Activated naive CD4-positive, alpha-beta T cell treated with anti-CD3 and anti-CD28 coated beads, Interleukin-2, amount 50 U/mL, for 16 hours (primary cell): ENCODE measurements around the gene VOPP1.
A peak's percentile ranks its signal among the peaks of the same experiment; 100 is the strongest.
"Not testable (repeated sequence)": the region's sequence is repeated elsewhere in the genome, so short reads cannot be mapped to it uniquely, and the experiment has no call there.

Source experiments
- DNase-seq: peaks from one replicate; pipeline ENCODE4 v3.0.0-alpha.2; 2020

Gene VOPP1

DNA sequence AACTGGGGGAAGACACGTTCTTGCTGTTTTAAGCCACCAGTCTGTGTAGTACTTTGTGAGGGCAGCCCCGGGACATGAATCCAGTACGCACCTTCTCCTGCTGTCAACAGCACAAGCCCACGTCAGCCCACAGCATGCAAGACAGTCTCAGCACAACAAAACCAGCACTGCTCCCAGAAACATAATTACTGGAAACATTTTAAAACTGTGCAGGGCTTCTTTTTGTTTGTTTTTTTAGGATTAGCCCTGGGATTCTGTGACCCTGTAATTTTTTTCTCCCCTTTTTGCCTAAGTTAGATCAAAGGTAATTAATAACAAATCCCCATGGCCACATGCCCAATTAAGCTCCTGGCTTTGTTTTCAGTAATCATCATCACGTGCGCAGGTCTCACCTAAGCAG is 87.5 kb downstream of the VOPP1 start:
- no peak for DNase-seq

DNA sequence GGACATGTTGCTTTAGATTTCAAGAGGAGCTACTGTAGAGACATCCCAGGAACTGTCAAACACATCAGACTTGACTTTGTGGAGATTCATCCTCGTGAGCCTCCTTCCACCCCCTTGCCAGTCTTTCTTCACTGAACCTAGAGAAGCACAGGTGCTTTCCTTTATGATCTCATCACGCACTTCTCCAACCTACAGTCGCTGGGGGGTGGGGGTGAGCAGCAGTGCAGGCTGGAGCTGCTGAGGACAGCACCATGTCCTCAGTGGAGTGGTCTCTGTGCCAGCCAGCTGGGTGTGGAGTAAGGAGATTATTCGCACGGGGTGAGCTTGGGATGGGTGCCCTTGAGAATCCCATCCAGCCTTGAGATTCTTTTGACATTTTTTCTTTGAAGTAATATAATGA is 88.1 kb downstream of the VOPP1 start:
- DNase-seq: peak; percentile 31

DNA sequence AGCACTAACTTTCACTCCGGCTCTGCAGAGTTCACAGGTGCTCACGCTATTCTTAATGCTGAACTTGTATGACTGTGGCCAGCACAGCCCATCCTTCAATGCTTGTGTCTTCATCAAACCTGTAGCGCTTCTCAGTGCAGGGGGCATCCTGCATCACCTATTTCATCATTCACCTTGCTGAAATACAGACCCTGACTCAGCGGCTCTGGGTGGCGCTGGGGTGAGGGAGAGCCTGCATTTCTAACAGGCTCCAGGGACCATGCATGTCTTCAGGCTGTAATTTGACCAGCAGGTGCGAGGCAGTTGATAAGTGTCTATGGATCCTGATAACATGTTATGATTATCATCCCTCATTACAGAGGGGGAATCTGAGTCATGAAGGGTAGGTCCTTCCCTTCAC is 89.3 kb downstream of the VOPP1 start:
- no peak for DNase-seq

DNA sequence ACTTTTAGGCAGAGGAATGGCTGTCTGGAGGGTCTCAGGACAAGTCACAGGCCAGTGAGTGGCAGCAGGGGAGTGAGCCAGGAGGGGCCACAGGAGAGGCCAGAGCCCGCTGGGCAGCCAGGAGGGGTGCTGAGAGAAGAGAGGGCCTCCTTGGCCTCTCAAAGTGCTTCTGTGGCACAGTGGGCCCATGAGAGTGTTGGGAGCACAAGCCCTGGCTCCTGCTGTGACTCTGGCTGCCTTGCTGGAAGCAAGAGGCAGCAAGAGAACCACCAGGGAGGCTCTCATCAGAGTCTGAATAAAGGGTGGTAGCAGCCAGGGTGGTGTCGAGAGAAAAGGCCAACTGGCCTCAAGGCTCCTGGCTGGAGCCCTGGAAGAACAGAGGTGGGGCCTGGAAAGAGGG is 91.1 kb downstream of the VOPP1 start:
- no peak for DNase-seq

DNA sequence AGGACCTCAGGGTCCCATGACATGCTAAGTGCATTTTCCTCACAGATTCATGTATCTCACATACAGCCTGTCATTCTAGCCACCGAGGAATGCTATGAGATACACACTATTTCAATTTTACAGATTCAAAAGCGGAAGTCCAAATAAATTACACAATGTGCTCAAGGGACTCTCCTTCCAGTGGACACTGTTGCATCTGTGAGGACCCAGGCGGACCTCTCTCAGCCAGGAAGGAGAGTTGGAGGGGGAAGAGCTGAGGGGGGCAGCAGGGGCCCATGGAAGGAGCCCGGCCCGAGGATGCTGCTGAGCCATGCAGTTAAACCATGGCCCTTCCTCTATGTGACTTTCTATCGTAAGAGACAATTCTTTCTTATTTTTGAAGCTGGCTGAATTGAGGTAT is 93.6 kb downstream of the VOPP1 start:
- DNase-seq: no peak

DNA sequence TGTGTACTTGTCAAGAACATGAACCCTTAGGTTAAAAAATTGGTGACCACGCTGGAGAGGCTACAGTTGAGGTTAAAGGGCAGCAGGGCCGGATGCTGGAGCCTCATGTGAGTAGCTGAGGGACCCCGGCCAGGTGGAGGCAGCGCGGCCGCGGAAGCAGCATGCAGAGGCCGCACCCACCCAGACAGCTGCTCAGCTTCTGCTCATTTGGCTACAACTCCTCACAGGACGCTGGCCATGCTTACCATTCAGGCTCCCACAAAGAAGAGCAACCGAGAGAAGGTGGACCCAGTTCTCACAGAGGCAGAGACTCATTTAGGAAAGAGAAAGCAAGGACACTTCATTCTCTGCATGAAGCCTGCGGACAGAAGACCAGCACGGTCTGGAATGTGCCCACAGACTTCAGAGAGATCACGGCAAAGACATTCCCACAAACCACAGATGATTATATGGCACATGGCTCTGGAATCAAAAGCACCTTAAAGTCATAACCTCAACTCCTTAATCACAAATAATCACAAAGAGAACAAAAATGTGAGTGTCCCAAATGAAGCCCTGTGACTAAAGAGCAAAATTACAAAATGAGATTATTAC is 94.4 kb downstream of the VOPP1 start:
- DNase-seq: no peak

DNA sequence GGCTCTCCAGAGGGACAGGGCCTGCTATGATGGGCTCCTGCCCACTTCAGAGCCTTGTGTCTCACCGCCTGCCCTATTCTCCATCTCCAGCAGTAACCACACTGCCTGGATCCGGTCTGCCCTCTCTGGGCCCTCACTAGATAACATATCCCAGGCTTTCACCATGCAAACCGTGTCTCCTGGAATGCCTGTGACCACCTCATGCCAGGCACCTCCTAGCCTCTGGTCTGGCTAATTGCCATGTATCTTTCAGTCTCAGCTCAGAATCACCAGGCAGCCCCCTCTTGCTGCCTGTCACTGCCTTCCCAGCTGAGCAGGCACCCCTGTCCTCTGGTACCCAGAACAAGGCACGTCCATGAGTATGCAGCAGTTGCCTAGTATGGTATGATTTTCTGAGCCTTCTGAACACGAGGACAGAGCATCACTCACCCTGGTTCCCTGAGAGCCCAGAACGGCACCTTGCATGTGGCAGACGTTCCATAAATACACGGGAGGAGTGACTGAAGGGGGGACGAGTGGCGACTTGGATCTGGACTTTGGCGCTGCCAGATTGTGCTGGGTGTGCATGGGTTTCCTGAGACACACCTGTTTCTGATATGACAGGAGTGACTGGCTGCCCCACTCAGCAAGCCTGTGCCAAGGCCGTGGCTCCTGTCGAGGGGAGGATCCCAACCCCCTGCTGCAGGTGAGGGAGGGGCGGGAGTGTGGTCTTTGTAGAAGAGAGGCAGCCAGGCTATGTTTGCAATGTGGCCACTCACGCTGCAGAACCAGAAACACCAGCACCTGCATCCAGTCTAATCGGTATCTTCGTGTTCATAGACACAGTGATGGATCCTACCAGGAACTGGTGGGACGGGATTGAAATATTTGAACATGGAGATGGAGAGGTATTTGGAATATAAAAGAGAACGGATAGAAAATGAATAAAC is 95.2 kb downstream of the VOPP1 start:
- no peak for DNase-seq

DNA sequence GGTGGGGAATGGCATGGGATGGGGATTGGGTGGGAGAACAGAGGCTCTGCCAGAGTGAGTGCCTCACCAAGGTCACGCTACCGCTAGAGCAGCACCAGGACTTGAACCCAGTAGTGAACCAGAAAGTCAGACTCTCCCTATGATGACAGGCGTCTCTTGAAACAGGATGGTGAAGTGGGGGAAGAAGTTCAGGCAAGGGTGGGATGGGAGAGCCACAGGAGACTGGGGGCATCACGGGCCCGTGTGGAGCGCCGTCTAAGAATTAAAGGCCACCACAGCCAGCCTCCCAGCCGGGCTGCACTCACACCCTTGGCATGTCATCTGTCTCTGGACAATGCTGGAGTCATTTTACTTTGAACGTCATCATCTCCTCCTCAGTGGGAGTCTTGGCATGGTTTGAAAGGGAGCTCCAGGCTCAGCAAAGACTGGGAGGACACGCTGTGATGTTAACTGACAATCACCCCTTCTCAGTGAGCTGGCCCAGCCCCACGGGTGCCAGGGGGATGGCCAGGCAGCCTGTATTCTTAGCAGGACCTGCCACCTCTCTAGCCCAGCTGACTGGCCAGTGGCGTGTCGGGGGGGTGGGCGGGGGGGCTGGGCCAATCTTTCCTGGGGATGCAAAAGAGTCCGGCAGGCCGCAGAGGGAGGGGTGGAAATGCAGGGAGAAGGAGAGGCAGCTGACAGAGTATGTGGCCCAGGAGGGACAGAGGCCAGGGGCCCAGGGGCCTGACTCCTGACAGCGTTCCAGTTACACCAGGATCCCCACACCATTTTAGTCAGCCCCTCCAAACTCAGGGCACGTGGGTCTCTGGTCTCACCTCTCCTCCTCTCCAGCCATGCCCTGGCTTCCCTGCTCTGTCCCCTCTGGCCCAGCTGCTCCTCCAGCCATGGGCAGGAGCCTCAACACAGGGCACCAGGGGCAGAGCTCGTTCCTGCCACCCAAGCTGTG is 96.2 kb downstream of the VOPP1 start:
- DNase-seq: no peak

DNA sequence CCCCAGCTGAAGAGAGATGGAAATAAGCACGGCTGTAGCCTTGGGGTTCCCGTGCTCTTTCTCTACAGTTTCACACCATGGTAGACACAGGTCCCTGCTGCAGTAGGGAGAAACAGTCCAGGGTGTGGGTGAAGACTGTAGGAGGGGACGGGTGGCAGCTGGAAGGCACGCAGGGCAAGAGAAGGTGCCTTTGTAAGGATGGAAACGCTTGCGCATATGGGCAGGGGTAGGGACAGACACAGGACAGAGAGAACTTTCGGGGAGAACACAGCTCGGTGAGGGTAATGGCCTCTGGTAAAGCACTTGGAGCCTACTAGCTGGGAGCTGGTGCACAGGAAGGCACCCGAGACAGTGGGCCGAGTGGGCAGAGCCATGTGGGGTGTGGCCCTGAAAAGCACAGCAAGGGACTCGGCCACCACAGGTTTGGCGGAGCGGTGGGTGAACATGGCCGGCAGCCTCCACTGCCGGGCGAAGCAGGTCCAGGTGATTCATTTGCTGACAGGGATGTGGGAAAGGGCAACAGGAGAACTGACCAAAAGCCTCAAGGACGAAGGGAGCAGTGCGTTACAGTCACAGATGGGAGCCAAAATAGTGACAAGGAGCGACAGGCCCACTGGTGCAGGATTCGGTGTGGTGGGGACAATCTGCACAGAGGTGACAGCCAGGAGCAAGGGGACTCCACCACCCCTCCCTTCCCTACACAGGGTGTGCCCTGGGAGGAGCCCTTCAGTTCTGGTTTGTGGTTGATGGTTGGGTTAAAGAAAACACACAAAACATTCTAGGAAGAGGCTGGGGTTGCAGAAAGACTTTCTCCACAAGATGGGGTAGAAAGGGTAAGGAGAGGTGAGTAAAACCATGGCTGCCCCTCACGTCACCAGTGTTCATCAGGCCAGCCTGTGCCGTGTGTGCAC is 97.1 kb downstream of the VOPP1 start:
- DNase-seq: no peak

DNA sequence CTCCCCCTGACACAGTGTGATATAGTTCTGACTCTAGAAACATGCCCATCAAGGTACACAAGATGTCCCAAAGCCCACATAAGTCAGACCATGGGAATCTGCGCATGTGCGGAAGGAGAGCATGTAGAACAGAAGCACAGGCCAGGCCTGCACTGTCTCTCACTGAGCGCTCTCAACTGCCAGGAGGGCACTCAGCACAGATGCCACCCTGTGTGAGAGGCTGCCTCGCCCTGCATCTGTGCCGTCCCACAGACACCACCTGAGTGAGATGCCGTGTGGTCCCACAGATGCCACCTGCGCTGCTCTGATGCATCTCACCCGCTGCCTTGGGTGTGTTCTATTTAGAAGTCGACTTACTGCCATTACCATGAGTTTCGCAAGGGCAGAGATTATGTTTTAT is 98.4 kb downstream of the VOPP1 start:
- DNase-seq: no peak

DNA sequence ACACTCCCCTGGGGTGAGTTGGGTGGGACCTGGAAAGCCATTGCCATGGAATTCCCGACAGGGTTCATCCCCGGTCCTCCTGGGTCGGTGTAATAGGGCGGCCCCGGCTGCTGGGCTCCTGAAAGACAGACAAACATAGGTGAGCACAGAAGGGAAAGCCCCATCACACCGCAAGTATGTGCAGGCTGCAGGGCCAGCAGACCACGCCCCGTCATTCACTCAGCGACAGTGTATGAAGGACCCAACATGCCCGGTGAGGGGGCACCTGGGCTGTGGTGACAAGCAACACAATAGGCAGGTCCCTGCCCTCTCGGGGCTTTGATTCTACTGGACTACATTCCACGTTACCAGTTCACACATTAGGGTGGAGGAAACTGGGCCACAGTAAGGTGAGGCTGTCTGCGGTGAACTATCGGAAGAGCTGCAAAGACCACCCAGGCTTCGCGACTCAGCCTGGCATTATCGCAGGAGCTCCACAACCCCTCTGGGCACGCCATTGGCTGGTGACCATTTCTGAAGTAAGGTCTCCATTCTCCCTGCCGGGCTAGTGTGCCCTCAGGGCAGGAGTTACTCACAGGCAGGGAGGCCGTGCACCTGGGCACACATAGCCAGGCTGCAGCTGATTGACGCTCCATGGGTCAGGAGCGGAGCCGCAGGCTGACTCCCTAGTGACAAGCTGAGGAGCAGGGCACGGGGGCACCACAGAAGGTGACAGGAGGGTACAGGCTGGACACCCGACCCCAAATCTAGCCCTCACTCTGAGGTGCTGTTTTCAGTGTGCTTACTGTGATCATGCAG is 99.2 kb downstream of the VOPP1 start:
- no peak for DNase-seq

DNA sequence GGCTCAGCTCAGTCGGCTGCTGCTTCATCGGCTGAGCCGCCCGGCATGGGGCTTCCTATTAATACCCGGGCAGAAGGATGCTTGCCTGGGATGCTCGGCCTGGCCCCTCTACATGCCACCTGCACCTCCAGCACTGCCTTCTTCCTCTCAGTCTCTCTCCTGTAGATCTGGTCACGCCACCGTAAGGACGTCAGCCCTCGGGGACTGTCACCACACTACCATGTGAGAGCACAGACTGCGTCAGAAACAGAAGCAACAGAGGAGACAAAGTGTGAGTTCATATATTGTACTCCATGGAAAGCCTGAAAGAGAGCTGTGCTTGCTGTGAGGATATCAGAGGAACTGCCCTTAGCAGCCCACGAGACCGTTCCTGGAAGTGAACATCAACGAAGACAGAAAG is 99.9 kb downstream of the VOPP1 start:
- not testable (repeated sequence) for DNase-seq

DNA sequence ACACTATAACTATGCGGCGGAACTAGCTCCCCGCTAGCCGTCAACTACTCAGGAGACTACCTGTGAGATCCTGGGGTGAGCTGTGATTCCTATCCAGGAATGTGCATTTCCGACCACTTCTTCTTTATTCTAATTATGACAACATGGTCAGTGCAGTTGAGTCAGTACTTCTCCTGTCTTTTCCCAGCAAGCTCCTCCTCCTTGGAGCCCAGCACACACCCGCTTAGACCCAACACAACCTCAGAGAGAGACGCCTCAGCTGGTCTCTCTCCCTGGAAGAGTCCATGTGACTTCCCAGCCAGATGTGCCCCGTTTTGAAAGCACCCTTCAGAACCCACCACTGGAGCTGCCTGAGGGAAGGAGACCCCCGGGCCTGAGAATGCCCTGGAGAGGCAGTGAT is 100.7 kb downstream of the VOPP1 start:
- DNase-seq: not testable (repeated sequence)

DNA sequence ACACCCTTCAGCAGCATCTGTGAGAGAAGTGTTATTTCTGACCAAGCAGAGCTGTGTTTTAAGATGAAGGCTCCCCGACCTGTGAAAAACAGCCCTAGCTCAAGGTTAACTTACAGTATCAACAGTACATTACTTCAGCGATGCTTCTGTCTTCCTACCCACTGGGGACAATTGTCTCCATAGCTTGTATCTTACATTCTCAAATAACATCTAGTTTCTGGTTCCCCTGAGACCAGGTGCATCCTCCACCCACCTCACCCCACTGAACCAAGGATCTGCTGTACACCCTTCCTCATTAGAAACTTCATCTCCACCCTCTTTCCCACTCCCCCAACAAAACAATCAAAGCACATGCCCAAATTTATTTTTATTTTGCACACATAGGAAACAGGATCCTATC is 102.0 kb downstream of the VOPP1 start:
- DNase-seq: no peak

DNA sequence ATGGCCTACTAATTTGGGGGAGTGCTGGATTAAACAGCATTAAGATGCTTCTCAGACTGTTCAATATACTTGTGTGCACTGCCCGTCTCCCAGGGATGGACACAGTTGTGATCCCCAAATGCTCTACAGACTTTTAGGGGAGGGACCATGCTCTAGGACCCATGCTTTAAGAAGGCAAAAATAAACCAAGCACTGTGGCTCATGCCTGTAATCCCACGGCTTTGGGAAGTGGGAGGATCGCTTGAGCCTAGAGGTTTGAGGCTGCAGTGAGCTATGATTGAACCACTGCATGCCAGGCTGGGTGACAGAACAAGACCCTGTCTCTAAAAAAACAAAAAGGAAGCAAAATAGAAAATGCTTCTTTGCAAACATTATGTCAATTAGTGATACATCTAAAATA is 102.6 kb downstream of the VOPP1 start:
- DNase-seq: no peak

DNA sequence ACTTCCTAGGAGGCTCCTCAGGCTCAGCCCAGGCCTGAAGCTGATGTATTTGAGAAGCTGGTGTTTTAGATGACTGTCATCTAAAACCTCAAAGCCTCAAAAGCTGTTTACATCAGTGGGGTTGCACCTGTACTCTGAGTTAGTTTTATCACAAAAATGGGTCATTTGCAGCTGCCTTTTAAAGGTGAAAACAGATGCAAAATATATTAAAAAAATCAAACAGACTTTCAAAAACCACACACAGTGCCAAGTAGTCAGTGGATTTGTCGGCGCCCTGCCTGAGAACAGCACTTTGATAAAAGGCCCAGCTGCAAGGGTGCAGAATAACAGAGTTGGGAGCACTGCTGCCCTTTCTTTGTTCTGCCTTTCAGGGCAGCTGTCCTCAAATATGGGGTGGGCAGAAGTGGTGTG is 103.0 kb downstream of the VOPP1 start:
- no peak for DNase-seq

DNA sequence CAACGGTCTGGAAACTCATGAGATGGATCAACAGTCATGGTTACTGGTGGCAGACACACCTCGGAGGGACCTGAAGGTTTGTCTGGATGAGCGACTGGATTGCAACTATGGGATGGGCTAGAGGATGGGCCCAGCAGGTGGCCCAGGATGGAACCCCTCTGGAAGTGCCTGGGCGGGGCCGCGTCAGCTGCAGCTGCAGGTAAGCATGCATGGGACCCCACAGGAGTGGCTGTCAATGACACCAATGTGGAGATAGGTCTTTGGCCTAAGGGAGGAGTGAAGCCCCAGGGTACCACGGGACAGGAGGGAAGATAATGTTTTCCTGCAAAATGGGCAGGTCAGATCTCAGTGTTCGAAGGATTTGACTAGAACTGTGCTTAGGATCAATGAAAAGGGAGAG is 103.8 kb downstream of the VOPP1 start:
- no peak for DNase-seq

DNA sequence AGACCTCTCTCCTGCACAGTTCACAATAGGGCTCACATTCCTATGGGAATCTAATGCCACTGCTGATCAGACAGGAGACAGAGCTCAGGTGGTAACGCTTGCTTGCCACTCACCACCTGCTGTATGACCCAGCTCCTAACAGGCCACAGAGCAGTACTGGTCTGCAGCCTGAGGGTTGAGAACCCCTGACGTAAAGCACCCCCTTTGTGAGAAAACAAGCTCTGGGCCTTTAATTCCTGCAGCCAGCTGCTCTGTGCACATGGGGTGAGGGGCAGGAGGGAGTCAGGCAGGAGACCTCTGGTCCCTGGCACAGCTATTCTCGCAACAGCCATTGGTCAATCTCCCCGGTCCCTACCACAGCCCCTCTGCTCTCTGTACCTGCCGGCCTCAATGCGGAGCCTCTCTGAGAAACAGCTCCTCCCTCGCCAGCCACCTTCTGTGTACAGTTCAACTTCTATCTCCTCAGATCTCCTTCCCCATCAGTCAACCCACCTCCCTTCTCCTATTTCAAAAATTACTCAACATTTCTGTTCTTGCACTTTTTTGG is 105.2 kb downstream of the VOPP1 start:
- no peak for DNase-seq

DNA sequence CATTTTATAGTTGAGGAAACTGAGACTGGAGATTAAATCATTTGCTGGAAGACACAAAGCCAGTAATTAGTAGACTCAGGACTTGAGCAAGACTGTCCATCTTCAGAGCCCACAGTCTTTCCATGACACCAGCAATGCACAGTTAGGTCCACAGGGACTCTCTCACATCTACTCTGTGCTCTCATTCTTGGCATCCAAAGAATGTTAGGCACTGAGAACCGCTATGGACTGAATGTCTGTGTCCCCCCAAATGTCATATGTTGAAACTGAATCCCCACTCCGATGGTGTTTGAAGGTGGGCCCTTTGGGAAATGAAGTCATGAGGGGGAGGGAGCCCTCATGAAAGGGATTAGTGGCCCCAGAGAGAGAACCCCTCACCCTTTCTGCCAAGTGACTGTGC is 106.6 kb downstream of the VOPP1 start:
- DNase-seq: no peak

DNA sequence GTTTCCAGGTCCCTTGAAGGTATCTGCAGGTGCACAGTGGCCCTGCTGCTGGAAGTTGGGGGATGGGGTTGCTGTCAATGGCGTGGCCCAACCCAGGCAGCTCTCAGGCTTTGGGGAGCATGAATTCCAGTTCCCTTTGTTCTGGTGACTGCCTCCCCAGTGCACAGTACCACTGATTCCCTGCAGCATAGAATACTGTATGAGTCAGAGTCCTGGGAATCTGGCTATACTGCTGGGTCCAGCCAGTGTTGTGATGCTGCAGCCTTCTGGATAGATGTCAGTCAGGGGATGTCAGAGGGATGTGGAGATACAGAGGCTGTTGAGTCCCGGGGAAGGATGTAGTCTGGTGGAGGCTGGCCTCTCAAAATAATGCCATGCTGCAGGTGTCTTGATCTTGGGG is 107.9 kb downstream of the VOPP1 start:
- DNase-seq: no peak

DNA sequence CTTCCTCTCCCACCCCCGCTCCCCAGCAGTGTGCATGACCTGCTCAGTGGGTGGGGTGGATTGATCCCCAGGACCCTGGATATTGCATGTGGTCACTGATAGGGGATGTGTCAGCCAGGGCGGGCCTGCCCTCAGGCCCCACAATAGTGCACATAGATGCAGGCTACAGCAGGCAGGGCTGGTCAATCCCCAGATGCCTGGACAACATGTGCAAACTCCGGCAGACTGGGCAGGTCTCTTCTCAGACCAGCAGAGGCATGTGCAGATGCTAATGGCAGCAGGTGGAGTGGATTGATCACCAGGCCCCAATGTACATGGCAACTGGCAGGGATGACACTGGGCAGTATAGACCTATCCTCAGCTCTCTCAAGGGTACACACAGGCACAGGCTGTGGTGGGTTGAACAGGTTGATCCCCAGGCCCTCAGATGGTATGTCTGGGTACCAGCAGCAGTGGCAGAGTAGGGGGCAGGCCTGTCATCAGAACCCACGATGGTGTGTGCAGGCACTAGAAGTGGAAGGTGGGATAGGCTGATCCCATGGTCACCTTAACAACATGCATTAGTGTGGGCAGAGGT is 108.5 kb downstream of the VOPP1 start:
- DNase-seq: no peak
